ENCODE data around the gene DDT. TPM values are rescaled to one million over a fixed set of nuclear protein-coding genes. Genes with fewer than 3 reads are reported as not detected.

Gene DDT
- polyA plus RNA-seq, 3 donors from 2014 or later = 78.8 to 168 (median 105) TPM

Other genes with a start within 250 kb of the DDT start
- under 1 TPM in 2 of 3 donors, not detected in 1; 0.29 to 1.00 TPM for gene ZNF70, start 223.3 kb downstream of the DDT start, polyA plus RNA-seq
- gene VPREB3, start 220.0 kb downstream of the DDT start, polyA plus RNA-seq = 1 to 10 TPM in 1 of 3 donors, not detected in 2; 1.3 TPM
- 1 to 10 TPM in 1 of 3 donors, not detected in 2; 1.1 TPM for gene C22orf15, start 211.5 kb downstream of the DDT start, polyA plus RNA-seq
- 1 to 10 TPM; 5.7 to 9.3 (median 8.1) TPM for gene CHCHD10, start 206.5 kb downstream of the DDT start, polyA plus RNA-seq
- 1 to 10 TPM in 2 of 3 donors, under 1 TPM in 1; 0.76 to 1.7 (median 1.2) TPM for gene MMP11, start 201.6 kb downstream of the DDT start, polyA plus RNA-seq
- gene SMARCB1, start 187.5 kb downstream of the DDT start, polyA plus RNA-seq = 10 to 100 TPM; 28.5 to 49.5 (median 40.3) TPM
- gene DERL3, start 135.4 kb downstream of the DDT start, polyA plus RNA-seq = 1 to 10 TPM in 1 of 3 donors, under 1 TPM in 2; 0.61 to 1.2 (median 0.62) TPM
- 1 to 10 TPM in 2 of 3 donors, under 1 TPM in 1; 0.48 to 3.0 (median 2.0) TPM for gene SLC2A11, start 116.6 kb downstream of the DDT start, polyA plus RNA-seq
- gene MIF, start 80.1 kb downstream of the DDT start, polyA plus RNA-seq = 1,000 to 10,000 TPM in 1 of 3 donors, 100 to 1,000 TPM in 2; 788 to 1,627 (median 947) TPM
- gene GSTT2B, start 13.2 kb downstream of the DDT start, polyA plus RNA-seq = not detected
- gene DDTL, start 7.6 kb downstream of the DDT start, polyA plus RNA-seq = 1 to 10 TPM in 1 of 3 donors, under 1 TPM in 1, not detected in 1; 0.72 to 2.9 TPM
- not detected for gene GSTT2, start 5.7 kb upstream of the DDT start, polyA plus RNA-seq
- gene GSTT4, start 31.0 kb upstream of the DDT start, polyA plus RNA-seq = not detected
- 10 to 100 TPM in 1 of 3 donors, 1 to 10 TPM in 2; 1.5 to 15.0 (median 3.4) TPM for gene CABIN1, start 36.9 kb upstream of the DDT start, polyA plus RNA-seq
- under 1 TPM in 2 of 3 donors, not detected in 1; 0.07 to 0.14 TPM for gene SUSD2, start 207.0 kb upstream of the DDT start, polyA plus RNA-seq

Measured in immature natural killer cell (primary cell).